ENCODE results near the gene FAM13C. TPM values are rescaled to one million over a fixed set of nuclear protein-coding genes. Genes with fewer than 3 reads are reported as not detected.

The FAM13C gene
- polyA plus RNA-seq, 1 donor from 2014 or later: 89.3 TPM

GRCh38 chr10:59234194-59234593, 128.2 kb downstream of the FAM13C start:
- Histone ChIP-seq H3K4me2 (ENCODE audit: low read length) (no peak overlapping the region), H4K20me1 (ENCODE audit: insufficient read depth) (no peaks in the 10 kb centered on the region), H3K9me2 (ENCODE audit: insufficient read depth, low read length) (no peaks in the 10 kb centered on the region), H3K27me3 (ENCODE audit: insufficient read depth, low read depth, low read length) (no peaks in the 10 kb centered on the region), H3K27ac (ENCODE audit: low read length) (no peak overlapping the region), H3K36me3 (ENCODE audit: insufficient read depth, low read length) (peaks cover 6% of the 10 kb centered on the region), H3K4me3 (ENCODE audit: low read length) (no peak overlapping the region), H3K9me3 (ENCODE audit: low read length) (no peaks in the 10 kb centered on the region), H2AFZ (ENCODE audit: low read depth, low read length) (no peak overlapping the region), H3K79me2 (replicated peaks; ENCODE audit: insufficient read depth, low read length) (peaks cover 36% of the 10 kb centered on the region), H3K9ac (ENCODE audit: low read length) (no peak overlapping the region), H3F3A (ENCODE audit: insufficient read depth, low read length, poor library complexity, severe bottlenecking) (no peaks in the 10 kb centered on the region)
- TF ChIP-seq MXI1 (conservative IDR thresholded peaks at IDR 0.05; ENCODE audit: poor library complexity, severe bottlenecking) (no peak), EP300 (conservative IDR thresholded peaks at IDR 0.05; ENCODE audit: poor library complexity, severe bottlenecking) (no peak), RAD21 (conservative IDR thresholded peaks at IDR 0.05) (no peak), POLR2AphosphoS5 (IDR thresholded peaks at IDR 0.05) (no peak)

DNA sequence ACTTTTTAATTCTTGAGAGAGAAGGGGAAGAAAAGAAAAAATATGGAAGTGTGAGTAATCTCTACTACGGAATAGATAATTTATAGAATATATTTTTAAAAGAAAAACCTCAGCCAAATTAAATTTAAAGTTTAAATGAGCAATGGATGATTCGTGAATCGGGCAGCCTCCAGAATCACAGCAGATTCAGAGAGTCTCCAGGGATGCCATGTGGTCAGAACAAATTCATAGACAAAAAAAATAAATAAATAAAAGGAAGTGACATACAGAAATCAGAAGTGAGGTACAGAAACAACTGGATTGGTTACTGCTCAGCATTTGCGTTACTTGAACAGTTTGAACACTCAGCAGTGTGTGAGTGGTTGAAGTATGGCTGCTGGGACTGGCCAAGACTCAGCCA, 132.9 kb downstream of the FAM13C start:
- no peaks in the 10 kb centered on the region for H4K20me1 ChIP-seq (ENCODE audit: insufficient read depth)
- TF ChIP-seq CTCF (IDR thresholded peaks at IDR 0.05; ENCODE audit: poor library complexity, severe bottlenecking): no peak
- no peak overlapping the region for H3K27ac ChIP-seq (ENCODE audit: low read length)
- H3K9ac ChIP-seq (ENCODE audit: low read length): no peak overlapping the region
- no peaks in the 10 kb centered on the region for H3K9me2 ChIP-seq (ENCODE audit: insufficient read depth, low read length)
- no peak overlapping the region for H3K4me2 ChIP-seq (ENCODE audit: low read length)
- no peaks in the 10 kb centered on the region for H3K36me3 ChIP-seq (ENCODE audit: insufficient read depth, low read length)
- no peaks in the 10 kb centered on the region for H3K9me3 ChIP-seq (ENCODE audit: low read length)
- H3K27me3 ChIP-seq (ENCODE audit: insufficient read depth, low read depth, low read length): no peaks in the 10 kb centered on the region
- peaks cover 4% of the 10 kb centered on the region for H3F3A ChIP-seq (ENCODE audit: insufficient read depth, low read length, poor library complexity, severe bottlenecking)
- peaks cover 61% of the 10 kb centered on the region for H3K79me2 ChIP-seq (replicated peaks; ENCODE audit: insufficient read depth, low read length)
- H2AFZ ChIP-seq (ENCODE audit: low read depth, low read length): no peak overlapping the region
- H3K4me3 ChIP-seq (ENCODE audit: low read length): no peak overlapping the region

DNA sequence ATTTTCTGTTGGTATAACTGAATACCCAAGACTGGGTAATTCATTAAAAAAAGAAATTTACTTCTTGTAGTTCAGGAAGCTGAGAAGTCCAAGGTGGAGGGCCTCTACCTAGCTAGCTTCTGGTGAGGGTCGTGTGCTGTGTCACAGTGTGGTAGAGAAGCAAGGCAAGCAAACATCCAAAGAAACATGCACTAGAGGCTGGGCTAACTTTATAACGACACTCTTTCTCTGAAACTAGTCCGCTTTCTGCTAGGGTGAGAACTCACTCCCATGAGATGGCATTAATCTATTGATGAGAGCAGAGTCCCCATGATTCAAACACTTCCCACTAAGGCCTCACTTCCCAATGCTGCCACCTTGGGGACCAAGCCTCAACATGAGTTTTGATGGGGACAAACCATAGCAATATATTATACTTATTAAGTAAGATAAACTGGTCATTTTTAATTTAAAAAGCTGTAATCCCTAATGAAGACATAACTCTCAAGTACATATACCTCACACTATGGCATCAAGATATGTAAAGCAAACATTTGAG, 135.1 kb downstream of the FAM13C start:
- Histone ChIP-seq H3K9me3 (ENCODE audit: low read length) (no peaks in the 10 kb centered on the region), H4K20me1 (ENCODE audit: insufficient read depth) (no peaks in the 10 kb centered on the region), H3K4me3 (ENCODE audit: low read length) (no peak overlapping the region), H3K9ac (ENCODE audit: low read length) (no peak overlapping the region), H3K36me3 (ENCODE audit: insufficient read depth, low read length) (no peaks in the 10 kb centered on the region), H3K9me2 (ENCODE audit: insufficient read depth, low read length) (no peaks in the 10 kb centered on the region), H3K4me2 (ENCODE audit: low read length) (no peak overlapping the region), H3F3A (ENCODE audit: insufficient read depth, low read length, poor library complexity, severe bottlenecking) (peaks cover 4% of the 10 kb centered on the region), H3K27me3 (ENCODE audit: insufficient read depth, low read depth, low read length) (no peaks in the 10 kb centered on the region), H2AFZ (ENCODE audit: low read depth, low read length) (no peak overlapping the region), H3K27ac (ENCODE audit: low read length) (no peak overlapping the region), H3K79me2 (replicated peaks; ENCODE audit: insufficient read depth, low read length) (peaks cover 67% of the 10 kb centered on the region)
- no peak for TF ChIP-seq MXI1 (conservative IDR thresholded peaks at IDR 0.05; ENCODE audit: poor library complexity, severe bottlenecking)
- no peak for TF ChIP-seq CTCF (IDR thresholded peaks at IDR 0.05; ENCODE audit: poor library complexity, severe bottlenecking)
- no peak for TF ChIP-seq RAD21 (conservative IDR thresholded peaks at IDR 0.05)
- no peak for TF ChIP-seq TAF1 (IDR thresholded peaks at IDR 0.05; ENCODE audit: low read depth)
- TF ChIP-seq, protein P1, sequence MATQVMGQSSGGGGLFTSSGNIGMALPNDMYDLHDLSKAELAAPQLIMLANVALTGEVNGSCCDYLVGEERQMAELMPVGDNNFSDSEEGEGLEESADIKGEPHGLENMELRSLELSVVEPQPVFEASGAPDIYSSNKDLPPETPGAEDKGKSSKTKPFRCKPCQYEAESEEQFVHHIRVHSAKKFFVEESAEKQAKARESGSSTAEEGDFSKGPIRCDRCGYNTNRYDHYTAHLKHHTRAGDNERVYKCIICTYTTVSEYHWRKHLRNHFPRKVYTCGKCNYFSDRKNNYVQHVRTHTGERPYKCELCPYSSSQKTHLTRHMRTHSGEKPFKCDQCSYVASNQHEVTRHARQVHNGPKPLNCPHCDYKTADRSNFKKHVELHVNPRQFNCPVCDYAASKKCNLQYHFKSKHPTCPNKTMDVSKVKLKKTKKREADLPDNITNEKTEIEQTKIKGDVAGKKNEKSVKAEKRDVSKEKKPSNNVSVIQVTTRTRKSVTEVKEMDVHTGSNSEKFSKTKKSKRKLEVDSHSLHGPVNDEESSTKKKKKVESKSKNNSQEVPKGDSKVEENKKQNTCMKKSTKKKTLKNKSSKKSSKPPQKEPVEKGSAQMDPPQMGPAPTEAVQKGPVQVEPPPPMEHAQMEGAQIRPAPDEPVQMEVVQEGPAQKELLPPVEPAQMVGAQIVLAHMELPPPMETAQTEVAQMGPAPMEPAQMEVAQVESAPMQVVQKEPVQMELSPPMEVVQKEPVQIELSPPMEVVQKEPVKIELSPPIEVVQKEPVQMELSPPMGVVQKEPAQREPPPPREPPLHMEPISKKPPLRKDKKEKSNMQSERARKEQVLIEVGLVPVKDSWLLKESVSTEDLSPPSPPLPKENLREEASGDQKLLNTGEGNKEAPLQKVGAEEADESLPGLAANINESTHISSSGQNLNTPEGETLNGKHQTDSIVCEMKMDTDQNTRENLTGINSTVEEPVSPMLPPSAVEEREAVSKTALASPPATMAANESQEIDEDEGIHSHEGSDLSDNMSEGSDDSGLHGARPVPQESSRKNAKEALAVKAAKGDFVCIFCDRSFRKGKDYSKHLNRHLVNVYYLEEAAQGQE (IDR thresholded peaks at IDR 0.05; ENCODE audit: borderline replicate concordance): no peak
- TF ChIP-seq SMC3 (conservative IDR thresholded peaks at IDR 0.05; ENCODE audit: poor library complexity): no peak
- TF ChIP-seq EZH2 (IDR thresholded peaks at IDR 0.05; ENCODE audit: borderline replicate concordance, insufficient read depth, low read length, poor library complexity, severe bottlenecking): no peak
- no peak for TF ChIP-seq EP300 (conservative IDR thresholded peaks at IDR 0.05; ENCODE audit: poor library complexity, severe bottlenecking)

All from neural cell (in vitro differentiated cells).